ENCODE measurements around the gene CAMK2B.

CAMK2B gene

GRCh38 chr7:44285561-44285960 lies 39.8 kb downstream of the CAMK2B start:
- DNase-seq, result no peak

GRCh38 chr7:44284881-44285541 lies 40.4 kb downstream of the CAMK2B start:
- DNase-seq, result no peak

GRCh38 chr7:44284216-44284615 lies 41.2 kb downstream of the CAMK2B start:
- DNase-seq, result no peak

- no peak for DNase-seq
These were observed 41.8 kb downstream of the CAMK2B start for GRCh38 chr7:44283381-44284211.

GRCh38 chr7:44282601-44283171 lies 42.7 kb downstream of the CAMK2B start:
- no peak for DNase-seq

GRCh38 chr7:44281811-44282600 lies 43.4 kb downstream of the CAMK2B start:
- no peak for DNase-seq

- DNase-seq, result no peak
These were observed 44.2 kb downstream of the CAMK2B start for GRCh38 chr7:44280993-44281721.

- no peak for DNase-seq
These were observed 44.8 kb downstream of the CAMK2B start for GRCh38 chr7:44280636-44280992.

- no peak for DNase-seq
These were observed 45.5 kb downstream of the CAMK2B start for GRCh38 chr7:44279731-44280505.

- no peak for DNase-seq
These were observed 46.1 kb downstream of the CAMK2B start for GRCh38 chr7:44279286-44279685.

GRCh38 chr7:44278451-44279161 lies 46.8 kb downstream of the CAMK2B start:
- no peak for DNase-seq

GRCh38 chr7:44277851-44278250 lies 47.5 kb downstream of the CAMK2B start:
- DNase-seq, result no peak

- no peak for DNase-seq
These were observed 48.0 kb downstream of the CAMK2B start for GRCh38 chr7:44277391-44277790.

GRCh38 chr7:44276571-44277221 lies 48.7 kb downstream of the CAMK2B start:
- DNase-seq, result no peak

GRCh38 chr7:44275957-44276570 lies 49.3 kb downstream of the CAMK2B start:
- no peak for DNase-seq

GRCh38 chr7:44275146-44275545 lies 50.2 kb downstream of the CAMK2B start:
- no peak for DNase-seq

GRCh38 chr7:44274623-44274975 lies 50.8 kb downstream of the CAMK2B start:
- DNase-seq, result no peak

- DNase-seq, result no peak
These were observed 51.4 kb downstream of the CAMK2B start for GRCh38 chr7:44273681-44274622.

- no peak for DNase-seq
These were observed 52.4 kb downstream of the CAMK2B start for GRCh38 chr7:44272981-44273380.

Data from stimulated activated CD4-positive, alpha-beta T cell treated with anti-CD3 and anti-CD28 coated beads, Interleukin-2, amount 100 ng/mL, for 48 hours (primary cell).